Common myeloid progenitor, CD34-positive (primary cell): ENCODE measurements around the gene ZIC1.
A peak's percentile ranks its signal among the peaks of the same experiment; 100 is the strongest.

Experiments used
- CTCF ChIA-PET: fragments of 350-600 bp; sonication (Branson Sonifier 250); formaldehyde crosslinking; loops from one replicate; lab custom pipeline; 2021; ENCODE audit warnings: antibody characterized with exemption; lab: Charles Lee
- POLR2A ChIA-PET: fragments of 350-600 bp; sonication (Branson Sonifier 250); formaldehyde crosslinking; loops from one replicate; lab custom pipeline; 2021; ENCODE audit warnings: antibody characterized with exemption; lab: Charles Lee
- DNase-seq, 3 donors: peaks; one replicate each; pipeline versions ENCODE4 v3.0.0 to v3.0.0-alpha.2; 2013
- H3K27ac ChIP-seq, 2 experiments: 1 replicate in 1 of 2; 2 replicates in 1 of 2; pipeline ENCODE4 v1.7.0; 2013; ENCODE audit warnings: inconsistent platforms in 2 of 2, low read length in 2 of 2, mild to moderate bottlenecking in 2 of 2, low read depth in 1 of 2, moderate library complexity in 1 of 2; ENCODE audit not compliant: severe bottlenecking in 2 of 2, insufficient read depth in 1 of 2, poor library complexity in 1 of 2
- H3K27me3 ChIP-seq, 5 experiments: replicated peaks in 2 of 5; 1 replicate in 3 of 5; 2 replicates in 2 of 5; pipeline versions ENCODE4 v1.6.1 to v1.7.0; 2013; ENCODE audit warnings: low read length in 4 of 5, mild to moderate bottlenecking in 2 of 5, moderate library complexity in 2 of 5, inconsistent platforms in 1 of 5; ENCODE audit not compliant: insufficient read depth in 5 of 5, control insufficient read depth in 4 of 5
- H3K36me3 ChIP-seq, 4 experiments: 1 replicate in 2 of 4; 2 replicates in 2 of 4; pipeline versions ENCODE4 v1.6.1 to v1.7.0; 2013; ENCODE audit warnings: low read length in 3 of 4, control low read depth in 1 of 4, mild to moderate bottlenecking in 1 of 4; ENCODE audit not compliant: control insufficient read depth in 4 of 4, insufficient read depth in 4 of 4
- H3K4me1 ChIP-seq, 4 experiments: 1 replicate in 3 of 4; 2 replicates in 1 of 4; pipeline versions ENCODE4 v1.6.1 to v1.7.1; 2013; ENCODE audit warnings: low read length in 3 of 4, mild to moderate bottlenecking in 3 of 4, control low read depth in 1 of 4, inconsistent platforms in 1 of 4, moderate library complexity in 1 of 4; ENCODE audit not compliant: control insufficient read depth in 4 of 4, insufficient read depth in 4 of 4; ENCODE audit errors: control extremely low read depth in 1 of 4
- H3K4me3 ChIP-seq, 7 experiments: 1 replicate in 4 of 7; 2 replicates in 3 of 7; pipeline versions ENCODE4 v1.5.1 to v1.7.0; 2013; ENCODE audit warnings: mild to moderate bottlenecking in 7 of 7, low read length in 6 of 7, moderate library complexity in 6 of 7, inconsistent platforms in 2 of 7, low read depth in 2 of 7, control low read depth in 1 of 7; ENCODE audit not compliant: insufficient read depth in 4 of 7, control insufficient read depth in 1 of 7; ENCODE audit errors: extremely low read depth in 1 of 7
- H3K9me3 ChIP-seq, 5 experiments: 1 replicate in 4 of 5; 2 replicates in 1 of 5; pipeline versions ENCODE4 v1.6.1 to v1.7.1; 2013; ENCODE audit warnings: low read length in 4 of 5, mild to moderate bottlenecking in 2 of 5, inconsistent platforms in 1 of 5, low read depth in 1 of 5, moderate library complexity in 1 of 5; ENCODE audit not compliant: control insufficient read depth in 4 of 5, insufficient read depth in 2 of 5; ENCODE audit errors: control extremely low read depth in 1 of 5
- WGBS: methylation state at CpG from one replicate; pipeline ENCODE4 v1.1.5; 2013; ENCODE audit not compliant: insufficient coverage; 5-methylcytosine and 5-hydroxymethylcytosine counted together

ZIC1 gene

DNA sequence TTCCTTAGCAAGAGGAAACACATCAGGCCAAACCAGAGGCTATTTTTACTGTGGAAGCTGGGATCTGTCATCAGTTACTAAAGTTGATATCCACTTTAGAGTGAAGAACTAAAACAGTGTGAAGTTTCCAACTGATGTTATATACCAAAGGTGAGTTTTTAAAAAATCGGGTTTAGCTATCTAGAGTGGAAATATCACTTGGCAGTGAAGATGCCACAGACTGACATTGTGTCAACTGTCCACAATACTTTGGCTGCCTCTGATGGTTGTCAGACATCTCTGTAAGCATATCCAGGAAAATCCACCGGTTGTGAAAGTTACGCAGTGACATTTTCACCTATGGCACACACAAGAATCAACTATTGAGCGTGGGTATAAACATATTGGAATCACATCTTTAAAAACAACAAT lies 9.2 kb downstream of the ZIC1 start:
- no CpG with 5 or more reads among the region's 4 CpGs for WGBS
- H3K36me3 ChIP-seq = no peaks in the 10 kb centered on the region
- DNase-seq = no peak
- peaks cover 5 to 38% (median 14%) of the 10 kb centered on the region in 5 experiments for H3K9me3 ChIP-seq
- no peak overlapping the region for H3K4me3 ChIP-seq
- ChIA-PET CTCF (no interaction called here), POLR2A (no interaction called here)
- no peak overlapping the region for H3K27ac ChIP-seq
- H3K27me3 ChIP-seq = peaks cover 45 to 99% (median 66%) of the 10 kb centered on the region in 5 experiments
- peaks cover 0 to 12% (median 5%) of the 10 kb centered on the region in 4 experiments for H3K4me1 ChIP-seq

- CTCF ChIA-PET = no interaction called here
- H3K27me3 ChIP-seq = peaks cover 51 to 100% (median 73%) of the 10 kb centered on the region in 5 experiments
- H3K9me3 ChIP-seq = peaks cover 5 to 38% (median 14%) of the 10 kb centered on the region in 5 experiments
- peaks cover 0 to 10% (median 5%) of the 10 kb centered on the region in 4 experiments for H3K4me1 ChIP-seq
- H3K36me3 ChIP-seq = no peaks in the 10 kb centered on the region
- no peak overlapping the region for H3K27ac ChIP-seq
- peak overlapping the region in 1 of 7 experiments; percentile 13 for H3K4me3 ChIP-seq
- WGBS = 1% methylated on average over 46 of the region's 54 CpGs
- no peak for DNase-seq
- POLR2A ChIA-PET = no interaction called here
Observed at GRCh38 chr3:147418808-147419701, 9.9 kb downstream of the ZIC1 start.

GRCh38 chr3:147419781-147420224 lies 10.6 kb downstream of the ZIC1 start:
- Histone ChIP-seq H3K4me1 (peaks cover 0 to 10% (median 5%) of the 10 kb centered on the region in 4 experiments), H3K4me3 (no peak overlapping the region), H3K36me3 (no peaks in the 10 kb centered on the region), H3K27ac (no peak overlapping the region), H3K27me3 (peaks cover 57 to 100% (median 70%) of the 10 kb centered on the region in 5 experiments), H3K9me3 (peaks cover 5 to 38% (median 14%) of the 10 kb centered on the region in 5 experiments)
- POLR2A ChIA-PET = no interaction called here
- WGBS = 19% methylated on average over 10 of the region's 10 CpGs
- CTCF ChIA-PET = no interaction called here
- no peak for DNase-seq

DNA sequence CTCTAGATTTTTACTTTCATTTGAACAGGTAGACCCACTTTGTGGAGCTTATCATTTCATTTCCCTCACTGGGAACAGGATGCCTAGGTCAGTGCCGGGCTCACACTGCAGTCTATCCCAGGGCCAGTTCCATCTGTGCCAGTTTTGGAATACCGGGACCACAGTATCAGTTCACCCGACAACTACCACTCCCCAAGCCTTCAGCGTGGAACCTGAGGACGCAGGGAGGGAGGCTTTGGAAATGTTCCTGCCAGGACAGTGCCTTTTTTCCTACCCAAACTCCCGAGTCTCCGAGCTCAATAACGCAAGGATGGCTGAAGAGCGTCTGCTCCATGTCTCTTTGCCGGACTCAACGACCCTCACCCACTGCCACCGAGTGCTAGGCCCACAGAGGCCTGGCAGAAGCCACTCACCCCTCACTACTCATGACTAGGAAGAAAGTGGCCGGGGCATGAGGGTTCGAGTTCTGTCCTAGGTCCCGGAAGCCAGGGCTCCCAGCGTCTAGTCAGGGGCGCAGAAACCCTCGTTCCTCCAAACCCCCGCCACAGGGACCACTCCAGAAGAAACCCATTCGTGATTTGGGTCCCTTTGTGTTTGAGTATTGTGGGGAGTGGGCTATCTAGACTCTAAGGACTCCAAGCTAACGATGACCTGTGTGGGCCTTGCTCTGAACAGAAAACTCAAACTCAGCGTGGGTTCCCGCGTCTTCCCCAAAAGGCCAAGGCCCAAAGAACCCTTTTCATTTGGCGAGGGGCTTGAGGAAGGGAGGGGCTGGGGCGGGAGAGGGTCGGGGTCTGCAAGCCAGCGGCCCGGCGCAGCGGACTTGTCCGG lies 11.4 kb downstream of the ZIC1 start:
- Histone ChIP-seq H3K27ac (no peak overlapping the region), H3K9me3 (peaks cover 2 to 36% (median 12%) of the 10 kb centered on the region in 5 experiments), H3K27me3 (peaks cover 52 to 99% (median 68%) of the 10 kb centered on the region in 5 experiments), H3K4me3 (no peak overlapping the region), H3K36me3 (no peaks in the 10 kb centered on the region), H3K4me1 (peaks cover 0 to 10% (median 5%) of the 10 kb centered on the region in 4 experiments)
- DNase-seq = no peak
- POLR2A ChIA-PET = no interaction called here
- CTCF ChIA-PET = no interaction called here
- WGBS = 5% methylated on average over 24 of the region's 32 CpGs

- no peaks in the 10 kb centered on the region for H3K36me3 ChIP-seq
- H3K27me3 ChIP-seq = peaks cover 47 to 93% (median 62%) of the 10 kb centered on the region in 5 experiments
- no peak for DNase-seq
- no peak overlapping the region for H3K4me3 ChIP-seq
- peaks cover 1 to 36% (median 12%) of the 10 kb centered on the region in 5 experiments for H3K9me3 ChIP-seq
- CTCF ChIA-PET = interaction anchor here (1.4 kb wide), 1 partner anchor 21 kb away, joined by 3 read pairs; no protein-coding TSS in a partner anchor
- 8% methylated on average over 49 of the region's 53 CpGs for WGBS
- H3K4me1 ChIP-seq = peaks cover 0 to 10% (median 5%) of the 10 kb centered on the region in 4 experiments
- no peak overlapping the region for H3K27ac ChIP-seq
- POLR2A ChIA-PET = no interaction called here
Observed at GRCh38 chr3:147421184-147421912, 12.2 kb downstream of the ZIC1 start.

DNA sequence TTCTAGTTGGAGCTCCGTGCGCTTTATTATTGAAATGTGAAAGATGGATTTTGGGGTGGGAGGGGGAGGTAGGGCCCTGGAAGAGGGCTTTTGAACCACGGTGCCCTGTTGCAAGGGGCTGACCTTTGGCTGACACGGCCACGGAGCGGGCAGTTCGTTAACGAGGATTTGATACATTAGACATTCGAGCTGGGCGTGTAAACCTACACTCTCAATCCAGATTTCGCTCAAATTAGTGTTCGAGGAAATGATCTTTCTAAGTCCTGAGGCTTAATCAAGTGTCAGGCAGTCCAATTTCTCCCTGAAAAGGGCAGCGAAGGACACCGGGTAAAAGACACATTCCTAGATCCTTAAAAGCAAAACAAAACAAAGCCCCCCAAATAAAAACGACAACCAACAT lies 13.0 kb downstream of the ZIC1 start:
- no peaks in the 10 kb centered on the region for H3K36me3 ChIP-seq
- no peak overlapping the region for H3K27ac ChIP-seq
- peaks cover 0 to 10% (median 5%) of the 10 kb centered on the region in 4 experiments for H3K4me1 ChIP-seq
- CTCF ChIA-PET = interaction anchor here (1.4 kb wide), 1 partner anchor 21 kb away, joined by 3 read pairs; no protein-coding TSS in a partner anchor
- H3K9me3 ChIP-seq = peaks cover 1 to 36% (median 12%) of the 10 kb centered on the region in 5 experiments
- no peak for DNase-seq
- WGBS = 14% methylated on average over 13 of the region's 15 CpGs
- POLR2A ChIA-PET = no interaction called here
- no peak overlapping the region for H3K4me3 ChIP-seq
- H3K27me3 ChIP-seq = peaks cover 50 to 88% (median 62%) of the 10 kb centered on the region in 5 experiments
